ENCODE data around the gene RAET1L. TPM values are rescaled to one million over a fixed set of nuclear protein-coding genes. Genes with fewer than 3 reads are reported as not detected.
"Not testable (repeated sequence)": the region's sequence is repeated elsewhere in the genome, so short reads cannot be mapped to it uniquely, and the experiment has no call there.

Gene RAET1L
- total RNA-seq, 1 donor from 2014 or later: not detected

- Mint-ChIP-seq H3K36me3 (ENCODE audit: low read depth) (peaks cover 2% of the 10 kb centered on the region), H3K9me3 (peaks cover 5% of the 10 kb centered on the region), H3K4me1 (peaks cover 26% of the 10 kb centered on the region), H3K4me3 (peak overlapping the region; percentile 75), H3K27ac (no peak overlapping the region), H3K27me3 (peaks cover 66% of the 10 kb centered on the region)
- POLR2A ChIA-PET: interaction anchor here (1.4 kb wide), 1 partner anchor 28 kb away, joined by 5 read pairs; the partner anchor contains the start of gene ULBP1
- TF ChIP-seq, protein P1, sequence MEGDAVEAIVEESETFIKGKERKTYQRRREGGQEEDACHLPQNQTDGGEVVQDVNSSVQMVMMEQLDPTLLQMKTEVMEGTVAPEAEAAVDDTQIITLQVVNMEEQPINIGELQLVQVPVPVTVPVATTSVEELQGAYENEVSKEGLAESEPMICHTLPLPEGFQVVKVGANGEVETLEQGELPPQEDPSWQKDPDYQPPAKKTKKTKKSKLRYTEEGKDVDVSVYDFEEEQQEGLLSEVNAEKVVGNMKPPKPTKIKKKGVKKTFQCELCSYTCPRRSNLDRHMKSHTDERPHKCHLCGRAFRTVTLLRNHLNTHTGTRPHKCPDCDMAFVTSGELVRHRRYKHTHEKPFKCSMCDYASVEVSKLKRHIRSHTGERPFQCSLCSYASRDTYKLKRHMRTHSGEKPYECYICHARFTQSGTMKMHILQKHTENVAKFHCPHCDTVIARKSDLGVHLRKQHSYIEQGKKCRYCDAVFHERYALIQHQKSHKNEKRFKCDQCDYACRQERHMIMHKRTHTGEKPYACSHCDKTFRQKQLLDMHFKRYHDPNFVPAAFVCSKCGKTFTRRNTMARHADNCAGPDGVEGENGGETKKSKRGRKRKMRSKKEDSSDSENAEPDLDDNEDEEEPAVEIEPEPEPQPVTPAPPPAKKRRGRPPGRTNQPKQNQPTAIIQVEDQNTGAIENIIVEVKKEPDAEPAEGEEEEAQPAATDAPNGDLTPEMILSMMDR (IDR thresholded peaks at IDR 0.05): no peak
- CTCF ChIA-PET: interaction anchor here (2.3 kb wide), 1 partner anchor 25 kb away, joined by 6 read pairs; no protein-coding TSS in a partner anchor
- intact Hi-C loops (cut with micrococcal nuclease): loop anchor here (1.0 to 2.0 kb wide), 3 partner anchors 13 to 53 kb away; partner anchors contain the start of gene ULBP1
- no peak for ATAC-seq (ENCODE audit: low read depth)
- no peak for DNase-seq
These were observed 33.5 kb downstream of the RAET1L start for GRCh38 chr6:149991838-149992237.

DNA sequence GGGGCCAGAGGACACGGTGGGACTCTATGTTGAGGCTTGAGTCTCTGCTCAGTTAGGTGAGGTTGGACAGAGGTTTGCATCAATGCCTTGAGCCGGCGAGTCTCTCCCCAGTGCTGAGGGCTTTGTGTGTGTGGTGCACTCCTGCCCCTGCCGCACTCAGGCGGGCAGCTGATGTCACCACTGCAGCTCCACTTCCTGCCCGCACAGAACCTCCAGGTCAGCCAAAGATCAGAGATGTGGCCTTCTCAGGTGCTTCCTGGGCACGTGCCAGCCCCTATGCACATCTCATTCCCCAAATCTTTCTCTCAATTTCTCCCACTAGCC lies 33.9 kb downstream of the RAET1L start:
- not testable (repeated sequence) for H3K27ac Mint-ChIP-seq

DNA sequence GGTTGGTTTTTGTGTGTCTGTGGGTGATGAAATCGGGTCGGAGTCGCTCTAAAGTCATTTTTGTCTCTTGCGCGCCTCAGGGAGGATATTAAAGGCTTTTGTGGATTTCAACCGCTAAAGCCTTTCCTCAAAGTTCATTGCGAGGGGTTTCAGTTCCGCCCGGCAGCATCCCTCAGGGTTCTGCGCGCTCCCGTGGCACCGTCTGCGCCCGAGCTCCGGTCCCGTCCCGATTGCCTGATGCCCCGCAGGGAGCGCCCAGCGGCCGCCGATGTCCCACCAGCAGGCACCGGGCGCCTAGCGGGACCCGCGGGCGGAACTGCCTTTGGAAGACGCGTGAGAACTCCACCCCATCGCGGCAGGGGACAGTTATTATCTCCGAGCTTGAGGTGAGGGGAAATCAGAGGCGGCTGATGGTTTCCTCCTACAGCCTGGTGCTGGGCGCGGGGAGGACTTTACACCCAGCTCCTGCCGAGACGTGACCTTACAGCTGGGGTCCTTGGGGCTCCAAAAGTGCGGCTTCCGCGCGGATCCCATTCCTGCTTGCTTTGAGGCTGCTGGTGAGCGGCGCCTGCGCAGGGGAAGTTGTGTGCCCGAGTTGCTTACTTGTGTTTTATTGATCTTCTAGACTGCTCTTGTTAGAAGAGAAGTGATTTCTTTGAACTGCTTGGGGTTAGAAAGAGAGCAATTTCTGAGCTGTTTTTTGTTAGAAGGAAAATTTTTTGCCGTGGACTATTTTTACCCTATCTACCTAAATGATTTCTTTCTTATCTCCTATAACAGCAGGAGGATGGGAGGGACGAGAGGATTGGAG lies 34.5 kb downstream of the RAET1L start:
- Mint-ChIP-seq H3K27ac (peak overlapping the region; percentile 5), H3K9me3 (peaks cover 5% of the 10 kb centered on the region), H3K4me3 (peak overlapping the region; percentile 75), H3K4me1 (peaks cover 26% of the 10 kb centered on the region), H3K27me3 (peaks cover 66% of the 10 kb centered on the region), H3K36me3 (ENCODE audit: low read depth) (peaks cover 2% of the 10 kb centered on the region)
- intact Hi-C loops (cut with micrococcal nuclease): loop anchor here (1.0 to 2.0 kb wide), 3 partner anchors 14 to 52 kb away; partner anchors contain the start of gene ULBP1
- TF ChIP-seq, protein P1 (IDR thresholded peaks at IDR 0.05): no peak
- ChIA-PET POLR2A (interaction anchor here (1.4 to 1.7 kb wide), 2 partner anchors 14 to 27 kb away, joined by 5 read pairs; partner anchors contain the start of gene ULBP1), CTCF (interaction anchor here (0.7 to 2.3 kb wide), 2 partner anchors 10 to 26 kb away, joined by 3 to 6 read pairs; no protein-coding TSS in a partner anchor)
- DNase-seq (peak; percentile 59), ATAC-seq (ENCODE audit: low read depth) (peak; percentile 70)

More for the DNA sequence above, 33.9 kb downstream of the RAET1L start:
- peak; percentile 69 for ATAC-seq (ENCODE audit: low read depth)
- POLR2A ChIA-PET: interaction anchor here (1.4 kb wide), 1 partner anchor 28 kb away, joined by 5 read pairs; the partner anchor contains the start of gene ULBP1
- not testable (repeated sequence) for DNase-seq; H3K36me3 Mint-ChIP-seq (ENCODE audit: low read depth); H3K9me3 Mint-ChIP-seq
- CTCF ChIA-PET: interaction anchor here (0.7 to 2.3 kb wide), 2 partner anchors 9 to 25 kb away, joined by 3 to 6 read pairs; no protein-coding TSS in a partner anchor
- Mint-ChIP-seq H3K4me3 (peak overlapping the region; percentile 75), H3K4me1 (peaks cover 26% of the 10 kb centered on the region), H3K27me3 (peaks cover 66% of the 10 kb centered on the region)
- intact Hi-C loops (cut with micrococcal nuclease): loop anchor here (1.0 to 2.0 kb wide), 3 partner anchors 14 to 53 kb away; partner anchors contain the start of gene ULBP1

DNA sequence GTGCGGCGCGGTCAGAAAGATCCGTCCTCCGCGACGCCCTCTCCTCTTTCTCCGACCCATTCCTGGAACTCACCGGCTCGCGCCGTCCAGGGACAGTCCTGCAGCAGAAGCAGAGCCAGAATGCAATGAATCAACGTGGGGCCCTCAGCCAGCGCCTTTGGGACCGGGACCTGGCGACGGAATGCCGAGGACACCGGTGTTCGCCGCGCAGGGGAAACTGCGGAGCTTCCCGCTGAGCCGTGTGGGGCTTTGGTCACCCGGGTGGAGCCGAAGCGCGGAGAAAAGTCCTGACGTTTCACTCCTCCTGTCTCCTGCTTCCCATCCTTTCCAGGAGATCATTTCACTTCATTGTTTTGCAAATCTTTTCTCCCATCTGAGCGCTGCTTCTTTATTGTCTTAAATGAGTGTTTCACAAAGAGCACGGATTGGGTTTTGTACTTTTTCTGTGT lies 35.1 kb downstream of the RAET1L start:
- Mint-ChIP-seq H3K36me3 (ENCODE audit: low read depth) (peaks cover 2% of the 10 kb centered on the region), H3K27ac (peak overlapping the region; percentile 5), H3K4me1 (peaks cover 26% of the 10 kb centered on the region), H3K27me3 (peaks cover 66% of the 10 kb centered on the region), H3K4me3 (peak overlapping the region; percentile 75), H3K9me3 (peaks cover 5% of the 10 kb centered on the region)
- ATAC-seq (ENCODE audit: low read depth): no peak
- intact Hi-C loops (cut with micrococcal nuclease): loop anchor here (2.0 kb wide), 2 partner anchors 27 to 51 kb away; partner anchors contain the start of gene ULBP1
- DNase-seq: no peak
- ChIA-PET CTCF (no interaction called here), POLR2A (interaction anchor here (1.4 to 1.7 kb wide), 2 partner anchors 15 to 26 kb away, joined by 5 read pairs; partner anchors contain the start of gene ULBP1)
- TF ChIP-seq, protein P1 (IDR thresholded peaks at IDR 0.05): no peak

DNA sequence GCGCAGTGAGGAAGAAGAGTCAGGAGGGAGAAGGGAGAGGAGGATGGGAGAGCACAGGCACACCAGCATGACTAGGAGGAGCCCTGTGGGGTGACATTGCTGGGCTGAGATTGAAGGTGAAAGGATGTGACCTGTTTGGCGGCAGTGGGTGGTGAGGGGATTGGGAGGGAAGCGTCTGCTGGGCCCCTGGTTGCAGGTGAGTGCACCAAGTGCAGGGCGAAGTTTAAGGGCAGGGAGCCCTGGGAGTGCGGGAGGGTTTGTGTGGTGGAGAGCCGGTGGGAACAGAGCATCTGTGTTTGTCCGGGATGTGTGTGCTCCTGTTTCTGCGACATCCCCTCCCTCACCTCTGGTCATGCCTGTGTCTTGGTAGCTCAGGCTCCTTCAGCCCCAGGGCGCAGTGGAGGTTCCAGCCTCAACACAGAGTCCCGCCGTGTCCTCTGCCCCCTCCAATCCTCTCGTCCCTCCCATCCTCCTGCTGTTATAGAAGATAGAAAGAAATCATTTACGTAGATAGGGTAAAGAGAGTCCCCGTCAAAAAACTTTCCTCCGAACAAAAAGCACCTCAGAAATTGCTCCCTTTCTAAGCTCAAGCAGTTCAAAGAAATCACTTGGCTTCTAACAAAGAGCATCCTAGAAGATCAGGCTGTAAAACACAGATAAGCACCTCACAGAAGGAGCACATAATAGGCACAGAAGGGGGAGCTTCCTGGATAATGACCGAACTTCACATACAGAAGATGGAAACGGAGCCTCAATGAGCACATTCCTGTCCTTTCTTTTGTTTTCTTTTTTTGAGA lies 36.6 kb downstream of the RAET1L start:
- DNase-seq: no peak
- TF ChIP-seq, protein P1 (IDR thresholded peaks at IDR 0.05): no peak
- peaks cover 26% of the 10 kb centered on the region for H3K4me1 Mint-ChIP-seq
- ChIA-PET CTCF (no interaction called here), POLR2A (interaction anchor here (0.7 kb wide), 1 partner anchor 436 kb away, joined by 3 read pairs; no protein-coding TSS in a partner anchor)
- H3K4me3 Mint-ChIP-seq: no peak overlapping the region
- H3K9me3 Mint-ChIP-seq: peaks cover 5% of the 10 kb centered on the region
- no peak for ATAC-seq (ENCODE audit: low read depth)
- peaks cover 2% of the 10 kb centered on the region for H3K36me3 Mint-ChIP-seq (ENCODE audit: low read depth)
- intact Hi-C loops (cut with micrococcal nuclease): no loop called here
- H3K27me3 Mint-ChIP-seq: peaks cover 72% of the 10 kb centered on the region
- H3K27ac Mint-ChIP-seq: no peak overlapping the region
